DND-41 (cell line): ENCODE data around the gene LIG1.
"Not testable (repeated sequence)": the region's sequence is repeated elsewhere in the genome, so short reads cannot be mapped to it uniquely, and the experiment has no call there.

Source experiments
- ATAC-seq: fragments of 200-7000 bp; cut with Tn5 transposase; 3 replicates; pipeline ENCODE4 v1.9.1; 2021; ENCODE audit warnings: low read depth; ENCODE audit not compliant: insufficient read depth
- DNase-seq: peaks from one replicate; pipeline ENCODE4 v3.0.0-alpha.2; 2020
- H2AFZ ChIP-seq: 2 replicates; pipeline ENCODE4 v1.6.0; 2012; ENCODE audit warnings: low read depth, low read length
- H3K27ac ChIP-seq: 2 replicates; pipeline ENCODE4 v1.5.1; 2012; ENCODE audit warnings: low read length, inconsistent platforms
- H3K27me3 ChIP-seq: fragments of 200-600 bp; sonication (generic); 2 replicates; pipeline ENCODE4 v1.6.0; 2012; ENCODE audit warnings: low read length, mild to moderate bottlenecking, inconsistent platforms; ENCODE audit not compliant: insufficient read depth, poor library complexity
- H3K36me3 ChIP-seq: 2 replicates; pipeline ENCODE4 v1.5.1; 2012; ENCODE audit warnings: low read length, inconsistent platforms; ENCODE audit not compliant: insufficient read depth
- H3K4me1 ChIP-seq: 2 replicates; pipeline ENCODE4 v1.5.1; 2012; ENCODE audit warnings: mild to moderate bottlenecking, low read length; ENCODE audit not compliant: insufficient read depth
- H3K4me2 ChIP-seq: 2 replicates; pipeline ENCODE4 v1.6.0; 2012; ENCODE audit warnings: mild to moderate bottlenecking, moderate library complexity, low read length, inconsistent platforms; ENCODE audit not compliant: insufficient read depth
- H3K4me3 ChIP-seq, 2 experiments: fragments of 200-600 bp in 1 of 2; shearing (Covaris generic) in 1 of 2; 2 replicates each; pipeline ENCODE4 v1.5.1; 2012 to 2016; ENCODE audit warnings: inconsistent platforms in 2 of 2, low read length in 2 of 2, mild to moderate bottlenecking in 2 of 2, low read depth in 1 of 2, moderate library complexity in 1 of 2
- H3K79me2 ChIP-seq: 2 replicates; pipeline ENCODE4 v1.6.0; 2012; ENCODE audit warnings: low read length, inconsistent platforms; ENCODE audit not compliant: insufficient read depth
- H3K9ac ChIP-seq: 2 replicates; pipeline ENCODE4 v1.6.0; 2012; ENCODE audit warnings: low read depth, mild to moderate bottlenecking, inconsistent platforms, low read length, moderate library complexity
- H3K9me3 ChIP-seq: 2 replicates; pipeline ENCODE4 v1.5.1; 2012; ENCODE audit warnings: low read length, moderate library complexity, mild to moderate bottlenecking, inconsistent platforms; ENCODE audit not compliant: insufficient read depth, severe bottlenecking
- H4K20me1 ChIP-seq: 2 replicates; pipeline ENCODE4 v1.6.0; 2012; ENCODE audit warnings: low read length; ENCODE audit not compliant: insufficient read depth
- CTCF ChIP-seq: IDR thresholded peaks from 2 replicates; pipeline ENCODE4 v1.5.1; 2012; ENCODE audit warnings: borderline replicate concordance, low read length, moderate library complexity, mild to moderate bottlenecking; ENCODE audit not compliant: poor library complexity, severe bottlenecking; ENCODE audit errors: extremely low read depth
- EZH2 ChIP-seq: IDR thresholded peaks from 3 replicates; pipeline ENCODE4 v1.6.1; 2012; ENCODE audit warnings: borderline replicate concordance, low read depth, mild to moderate bottlenecking, moderate library complexity, low read length, inconsistent platforms; ENCODE audit not compliant: severe bottlenecking

LIG1 gene

DNA sequence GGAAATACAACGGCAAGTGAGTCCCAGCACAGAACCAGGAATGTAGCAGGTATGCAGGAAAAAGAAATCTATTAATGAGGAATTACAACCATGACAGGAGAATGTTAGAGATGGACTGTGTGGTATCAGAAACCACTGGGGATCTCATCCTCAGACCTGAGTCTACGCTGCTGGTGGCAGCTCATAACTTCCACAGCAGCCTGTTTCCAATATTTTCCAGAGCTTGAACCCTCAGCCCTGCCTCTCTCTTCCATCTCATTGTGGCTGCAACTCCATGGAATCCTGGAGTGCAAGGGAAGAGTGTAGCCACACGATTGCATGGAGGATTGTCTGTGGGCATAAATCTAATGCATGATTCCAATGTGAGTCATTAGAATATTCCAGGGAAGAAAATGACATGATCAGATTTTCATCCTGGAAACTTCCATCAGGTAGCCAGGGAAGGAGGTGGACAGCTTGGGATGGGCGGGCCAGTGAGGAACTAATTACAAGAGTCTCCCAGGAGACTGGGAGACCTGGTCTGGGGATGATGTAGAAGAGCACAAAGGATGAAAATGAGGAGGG lies 74.5 kb downstream of the LIG1 start:
- Histone ChIP-seq H3K27me3 (no peaks in the 10 kb centered on the region), H3K27ac (no peak overlapping the region), H2AFZ (no peak overlapping the region), H3K36me3 (no peaks in the 10 kb centered on the region), H3K4me3 (no peak overlapping the region), H3K79me2 (no peaks in the 10 kb centered on the region), H3K4me2 (no peak overlapping the region), H3K9ac (no peak overlapping the region), H4K20me1 (no peaks in the 10 kb centered on the region), H3K9me3 (peaks cover 5% of the 10 kb centered on the region), H3K4me1 (no peaks in the 10 kb centered on the region)
- TF ChIP-seq CTCF = no peak
- no peak for TF ChIP-seq EZH2
- DNase-seq (no peak), ATAC-seq (no peak)

- no peaks in the 10 kb centered on the region for H3K36me3 ChIP-seq
- H3K4me2 ChIP-seq = no peak overlapping the region
- peaks cover 5% of the 10 kb centered on the region for H3K9me3 ChIP-seq
- DNase-seq (no peak), ATAC-seq (no peak)
- H3K4me1 ChIP-seq = no peaks in the 10 kb centered on the region
- H3K4me3 ChIP-seq = no peak overlapping the region
- H3K27me3 ChIP-seq = no peaks in the 10 kb centered on the region
- no peak overlapping the region for H2AFZ ChIP-seq
- H3K9ac ChIP-seq = no peak overlapping the region
- no peaks in the 10 kb centered on the region for H4K20me1 ChIP-seq
- no peaks in the 10 kb centered on the region for H3K79me2 ChIP-seq
- no peak for TF ChIP-seq CTCF
- no peak for TF ChIP-seq EZH2
- no peak overlapping the region for H3K27ac ChIP-seq
Observed at GRCh38 chr19:48094855-48095203, 75.3 kb downstream of the LIG1 start.

DNA sequence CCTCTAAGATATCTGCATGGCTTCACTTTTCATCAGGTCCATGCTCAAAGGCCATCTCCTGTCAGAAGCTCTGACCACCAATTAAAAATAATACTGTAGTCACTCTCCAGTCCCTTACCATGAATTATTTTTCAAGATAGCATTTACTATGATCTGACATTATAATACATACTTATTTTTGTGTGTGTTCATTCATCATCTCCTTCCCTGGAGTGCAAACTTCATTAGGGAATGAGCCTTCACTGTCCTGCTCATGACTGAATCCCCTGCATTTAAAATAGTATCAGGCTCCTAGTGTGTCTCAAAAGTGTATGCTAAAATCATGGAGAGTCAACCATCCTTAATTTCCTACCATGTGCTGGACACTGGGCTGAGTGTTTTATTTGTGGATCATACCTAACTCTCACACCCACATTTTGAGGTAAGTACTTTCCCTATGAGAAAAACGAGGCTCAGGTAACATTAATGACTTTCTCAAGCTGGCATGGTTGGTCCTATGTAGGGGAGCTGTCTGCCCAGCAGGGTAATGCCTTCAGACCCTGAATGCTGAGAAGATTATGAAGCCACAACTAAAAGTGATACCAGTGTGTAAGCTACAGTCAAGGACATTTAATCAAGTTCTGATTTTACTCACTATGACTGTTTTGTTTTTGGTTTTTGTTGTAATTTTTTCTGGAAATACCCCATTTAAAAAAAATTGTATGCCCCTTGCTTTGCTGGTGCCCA lies 75.9 kb downstream of the LIG1 start:
- Histone ChIP-seq H3K4me1 (no peaks in the 10 kb centered on the region), H3K4me3 (no peak overlapping the region), H4K20me1 (no peaks in the 10 kb centered on the region), H2AFZ (no peak overlapping the region), H3K9me3 (peaks cover 5% of the 10 kb centered on the region), H3K4me2 (no peak overlapping the region), H3K9ac (no peak overlapping the region), H3K27ac (no peak overlapping the region), H3K27me3 (no peaks in the 10 kb centered on the region), H3K36me3 (no peaks in the 10 kb centered on the region), H3K79me2 (no peaks in the 10 kb centered on the region)
- TF ChIP-seq CTCF (no peak), EZH2 (no peak)
- ATAC-seq (no peak), DNase-seq (no peak)

GRCh38 chr19:48091111-48091718 lies 78.9 kb downstream of the LIG1 start:
- not testable (repeated sequence) for DNase-seq, ATAC-seq, H3K79me2 ChIP-seq, H3K4me2 ChIP-seq, H3K4me3 ChIP-seq, H3K9me3 ChIP-seq, H4K20me1 ChIP-seq, H3K27me3 ChIP-seq, H3K4me1 ChIP-seq, H3K36me3 ChIP-seq, H3K27ac ChIP-seq, H3K9ac ChIP-seq, H2AFZ ChIP-seq
